ENCODE results near the gene CHP1.
A peak's percentile ranks its signal among the peaks of the same experiment; 100 is the strongest.
"Not testable (repeated sequence)": the region's sequence is repeated elsewhere in the genome, so short reads cannot be mapped to it uniquely, and the experiment has no call there.

Gene CHP1

GRCh38 chr15:41230650-41231421 is at the start of gene CHP1, which contains the start of gene EXD1:
Gene CHP1 (plus strand): TSS chr15:41231268. CDS start chr15:41231383, 115 bp downstream.
Gene EXD1 (minus strand): TSS chr15:41230757. CDS start chr15:41226575, 4,182 bp downstream.
- peak; percentile 96 for DNase-seq (ENCODE audit: low spot score)

- no peak for DNase-seq (ENCODE audit: low spot score)
Measured at GRCh38 chr15:41182266-41182665, 48.8 kb upstream of the CHP1 start.

GRCh38 chr15:41183581-41183980 is 47.5 kb upstream of the CHP1 start:
- no peak for DNase-seq (ENCODE audit: low spot score)

DNA sequence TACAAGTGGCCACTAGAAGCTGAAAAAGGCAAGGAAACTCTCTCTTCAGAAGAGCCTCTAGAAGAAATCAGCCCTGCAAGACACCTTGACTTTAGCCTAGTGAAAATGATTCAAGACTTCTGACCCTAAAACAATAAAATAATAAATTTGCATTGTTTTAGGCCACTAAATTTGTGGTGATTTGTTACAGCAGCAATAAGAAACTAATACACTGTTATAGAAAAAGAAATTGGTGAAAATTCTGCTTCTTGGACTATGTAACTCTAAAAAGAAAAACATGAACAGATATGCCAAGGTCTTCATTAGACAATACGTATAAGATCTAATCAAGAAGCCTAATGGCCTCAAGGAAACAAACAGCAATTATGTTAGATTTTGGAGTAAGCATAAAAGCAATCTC is 36.6 kb upstream of the CHP1 start:
- DNase-seq (ENCODE audit: low spot score), result no peak

DNA sequence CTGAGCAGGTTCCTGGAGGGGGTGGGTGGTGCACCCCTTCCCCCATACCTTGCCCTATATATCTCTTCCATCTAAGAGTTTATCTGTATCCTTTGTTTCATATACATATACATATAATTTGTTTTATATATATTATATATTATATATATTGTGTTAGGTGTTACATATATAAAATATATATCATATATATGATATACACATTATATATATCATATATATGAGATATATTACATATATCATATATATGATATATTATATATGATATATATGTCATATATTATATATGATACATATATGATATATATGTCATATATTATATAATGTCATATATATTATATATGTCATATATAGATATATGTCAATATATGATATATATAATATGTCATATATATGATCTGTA is 31.6 kb upstream of the CHP1 start:
- no peak for DNase-seq (ENCODE audit: low spot score)

GRCh38 chr15:41203395-41203794 is 27.7 kb upstream of the CHP1 start:
- DNase-seq (ENCODE audit: low spot score), result no peak

DNA sequence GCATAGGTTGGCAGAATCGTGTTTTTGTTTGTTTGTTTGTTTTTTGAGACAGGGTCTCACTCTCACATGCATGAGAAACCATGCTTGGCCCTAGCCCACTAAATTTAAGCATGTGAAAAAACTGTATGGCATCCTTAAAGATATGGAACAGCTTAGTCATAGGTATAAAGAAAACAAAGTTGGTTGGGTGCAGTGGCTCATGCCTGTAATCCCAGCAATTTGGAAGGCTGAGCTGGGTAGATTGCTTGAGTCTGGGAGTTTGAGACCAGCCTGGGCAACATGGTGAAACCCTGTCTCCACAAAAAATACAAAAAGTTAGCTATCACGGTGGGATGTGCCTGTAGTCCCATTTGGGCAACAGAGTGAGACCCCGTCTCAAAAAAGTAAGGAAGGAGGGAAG is 25.8 kb upstream of the CHP1 start:
- no peak for DNase-seq (ENCODE audit: low spot score)

- DNase-seq (ENCODE audit: low spot score), result no peak
Measured at GRCh38 chr15:41207687-41208448, 23.2 kb upstream of the CHP1 start.

DNA sequence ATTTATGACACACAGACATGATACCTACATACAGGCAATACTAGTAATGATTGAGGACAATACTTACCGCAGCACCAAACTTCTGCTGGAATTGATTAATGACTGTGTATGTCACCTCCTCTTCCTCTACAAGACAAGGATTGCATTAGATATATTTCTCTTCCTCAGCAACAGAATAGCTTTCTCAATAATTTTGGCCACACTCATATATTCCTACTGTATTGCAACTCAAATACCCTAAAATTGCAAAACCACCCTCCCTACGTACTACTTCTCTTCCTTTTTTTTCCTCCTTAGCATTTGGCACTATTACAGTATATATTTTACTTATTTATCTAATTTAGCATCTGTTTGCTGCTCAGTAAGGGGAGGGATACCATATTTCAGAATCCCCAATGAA is 15.4 kb upstream of the CHP1 start:
- no peak for DNase-seq (ENCODE audit: low spot score)

DNA sequence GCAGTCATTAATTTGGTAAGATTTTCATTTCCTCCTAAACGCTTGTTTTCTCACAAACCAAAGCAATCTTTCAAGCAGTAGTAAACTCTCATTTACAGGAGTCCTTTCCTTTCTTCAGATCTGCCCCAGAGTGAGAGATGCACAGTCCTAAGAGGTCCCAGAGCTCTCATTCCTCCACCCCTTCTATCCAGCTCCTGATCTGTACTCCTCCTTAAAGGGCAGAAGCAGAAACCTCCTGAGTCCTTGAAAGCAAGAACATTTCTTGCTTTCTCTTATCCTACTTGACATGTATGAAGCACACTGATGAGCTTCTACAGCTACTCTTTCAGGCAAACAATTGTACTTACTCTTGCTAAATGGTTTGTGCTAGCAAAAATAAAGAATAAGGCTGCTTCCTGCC is 12.2 kb upstream of the CHP1 start:
- DNase-seq (ENCODE audit: low spot score), result no peak

DNA sequence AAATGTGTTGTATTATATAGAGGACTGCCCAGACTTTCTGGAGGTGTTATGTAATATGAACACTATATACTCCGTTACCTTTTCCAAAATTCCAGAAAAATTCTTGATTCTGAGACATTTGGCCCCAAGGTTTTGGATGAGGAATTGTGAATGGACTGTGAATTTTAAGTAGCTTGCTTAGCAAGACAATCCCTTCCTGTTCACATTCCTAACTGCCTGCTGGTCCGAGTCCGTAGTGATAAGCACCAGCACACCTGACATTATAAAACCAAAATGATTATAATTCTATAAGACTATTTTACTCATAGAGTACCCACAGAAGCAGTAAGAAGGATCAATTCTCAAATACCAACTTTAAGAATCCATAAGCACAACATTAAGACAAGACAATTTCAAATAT is 11.7 kb upstream of the CHP1 start:
- no peak for DNase-seq (ENCODE audit: low spot score)

GRCh38 chr15:41230345-41230649 is 771 bp upstream of the CHP1 start:
- no peak for DNase-seq (ENCODE audit: low spot score)

- DNase-seq (ENCODE audit: low spot score), result no peak
Measured at GRCh38 chr15:41231422-41232226, 556 bp downstream of the CHP1 start.

DNA sequence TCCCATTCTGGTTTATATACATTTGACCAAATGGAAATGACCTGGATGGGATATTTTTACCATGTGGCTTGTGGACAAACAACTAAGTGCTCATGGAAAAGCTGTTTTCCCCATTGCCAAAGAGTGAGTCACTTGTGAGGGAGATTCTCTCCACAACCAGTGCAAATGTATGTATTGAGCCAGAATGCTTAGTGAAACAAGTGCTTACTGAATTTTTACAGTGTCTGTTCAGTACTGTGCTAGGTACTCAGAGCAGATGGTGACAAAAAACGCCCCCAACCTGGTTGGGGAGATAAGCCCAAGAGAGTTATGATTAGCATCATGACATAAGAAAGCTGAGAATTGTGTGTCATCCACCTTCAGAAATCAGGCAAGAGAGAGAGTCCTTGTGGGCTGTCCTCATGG is 2.3 kb downstream of the CHP1 start:
- DNase-seq (ENCODE audit: low spot score), result no peak

DNA sequence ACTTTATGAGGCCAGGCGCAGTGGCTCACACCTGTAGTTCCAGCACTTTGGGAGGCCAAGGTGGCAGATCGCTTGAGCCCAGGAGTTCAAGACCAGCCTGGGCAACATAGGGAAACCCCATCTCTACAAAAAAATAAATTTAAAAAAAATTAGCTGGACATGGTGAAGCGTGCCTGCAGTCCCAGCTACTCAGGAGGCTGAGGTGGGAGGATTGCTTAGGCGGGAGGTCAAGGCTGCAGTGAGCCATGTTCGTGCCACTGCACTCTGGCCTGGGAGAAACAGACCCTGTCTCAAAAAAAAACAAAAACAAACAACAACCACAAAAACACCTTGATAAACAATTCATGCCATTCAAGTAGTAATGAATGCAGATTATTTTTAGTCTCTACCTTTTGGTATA is 4.2 kb downstream of the CHP1 start:
- DNase-seq (ENCODE audit: low spot score), result not testable (repeated sequence)

GRCh38 chr15:41235929-41236328 is 4.9 kb downstream of the CHP1 start:
- DNase-seq (ENCODE audit: low spot score), result no peak

- DNase-seq (ENCODE audit: low spot score), result no peak
Measured at GRCh38 chr15:41238100-41238499, 7.0 kb downstream of the CHP1 start.

DNA sequence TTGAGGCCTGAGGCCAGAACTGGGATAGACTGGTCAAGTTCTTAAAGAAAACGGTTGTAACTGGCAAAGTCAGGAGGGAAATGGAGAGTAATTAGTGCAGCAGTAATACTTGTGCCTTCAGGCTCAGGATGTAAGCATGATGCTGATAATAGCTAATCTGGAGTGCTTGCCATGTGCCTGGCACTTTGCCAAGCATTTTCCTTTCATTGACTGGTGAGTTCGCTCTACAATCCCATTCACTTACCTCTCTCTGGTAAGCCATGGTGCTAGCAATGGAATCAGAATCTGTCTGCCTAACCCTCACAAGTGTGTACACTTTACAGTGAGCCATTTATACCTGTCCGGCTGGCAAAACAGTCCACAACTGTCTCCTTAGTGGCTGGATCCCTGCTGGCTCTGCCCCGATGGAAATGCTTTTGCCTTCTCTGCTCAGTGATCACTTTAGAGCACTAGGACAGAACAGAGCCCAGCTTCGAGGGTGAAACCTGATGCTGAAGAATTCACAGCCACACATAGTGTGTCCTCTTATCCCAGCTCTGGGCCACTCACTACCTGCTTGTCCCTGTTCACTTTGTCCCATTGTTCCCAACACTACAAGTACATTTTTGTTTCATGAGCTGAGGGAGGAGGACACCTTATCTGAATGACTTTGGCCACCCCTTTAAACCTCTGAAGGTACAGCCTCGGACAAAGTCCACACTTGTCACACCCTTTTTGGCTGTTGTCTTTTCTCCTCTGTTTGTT is 10.3 kb downstream of the CHP1 start:
- no peak for DNase-seq (ENCODE audit: low spot score)

DNA sequence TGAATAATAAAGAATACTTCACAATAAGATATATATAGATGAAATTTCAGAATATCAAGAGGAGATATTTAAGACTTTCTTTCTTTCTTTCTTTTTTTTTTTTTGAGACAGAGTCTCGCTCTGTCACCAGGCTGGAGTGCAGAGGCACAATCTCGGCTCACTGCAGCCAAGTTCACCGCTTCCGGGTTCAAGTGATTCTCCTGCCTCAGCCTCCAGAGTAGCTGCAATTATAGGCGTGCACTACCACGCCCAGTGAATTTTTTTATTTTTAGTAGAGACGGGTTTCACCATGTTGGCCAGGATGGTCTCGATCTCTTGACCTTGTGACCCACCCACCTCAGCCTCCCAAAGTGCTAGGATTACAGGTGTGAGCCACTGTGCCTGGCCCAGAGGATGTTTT is 19.7 kb downstream of the CHP1 start:
- not testable (repeated sequence) for DNase-seq (ENCODE audit: low spot score)

DNA sequence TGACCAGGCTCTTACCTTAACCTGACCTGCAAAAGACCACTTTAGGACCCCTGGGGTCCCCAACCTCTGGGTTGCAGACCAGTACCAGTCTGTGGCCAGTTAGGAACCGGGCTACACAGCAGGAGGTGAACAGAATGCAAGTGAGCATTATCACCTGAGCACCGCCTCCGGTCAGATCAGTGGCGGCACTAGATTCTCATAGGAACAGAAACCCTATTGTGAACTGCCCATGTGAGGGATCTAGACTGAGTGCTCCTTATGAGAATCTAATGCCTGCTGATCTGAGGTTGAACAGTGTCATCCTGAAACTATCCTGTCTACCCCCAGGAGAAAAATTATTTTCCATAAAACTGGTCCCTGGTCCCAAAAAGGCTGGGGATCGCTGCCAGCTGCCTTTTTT is 20.3 kb downstream of the CHP1 start:
- DNase-seq (ENCODE audit: low spot score), result no peak

DNA sequence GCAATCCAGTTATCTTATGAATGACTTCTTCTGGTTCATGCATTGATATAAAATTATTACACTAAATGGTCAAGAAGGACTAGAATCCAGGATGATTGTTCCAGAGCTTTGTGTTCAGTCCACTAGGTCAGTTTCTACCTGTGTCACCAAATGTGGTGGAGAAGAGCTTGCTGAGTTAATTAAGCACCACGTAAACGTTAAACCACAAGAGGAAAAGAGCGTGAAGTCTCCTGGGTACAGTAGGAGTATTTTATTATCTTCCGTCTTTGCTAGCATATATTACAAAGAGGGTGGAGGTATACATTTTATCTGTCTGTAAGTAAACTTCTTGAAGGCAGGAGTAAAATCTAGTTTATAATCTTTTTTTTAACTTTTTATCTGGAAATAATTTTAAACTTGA is 23.5 kb downstream of the CHP1 start:
- no peak for DNase-seq (ENCODE audit: low spot score)

- DNase-seq (ENCODE audit: low spot score), result no peak
Measured at GRCh38 chr15:41256103-41256502, 25.0 kb downstream of the CHP1 start.

Measured in CD4-positive, alpha-beta T cell treated with Interleukin-2 at 100 ng/mL for 4 hours (primary cell).